Keratinocyte (primary cell): ENCODE results near the gene ROR1. TPM values are rescaled to one million over a fixed set of nuclear protein-coding genes. Genes with fewer than 3 reads are reported as not detected.

Source experiments
- DNase-seq: peaks from one replicate; pipeline ENCODE4 v3.0.0-alpha.2; 2011; ENCODE audit warnings: low read depth, missing footprints, low spot score
- FAIRE-seq: peaks from 2 replicates; lab custom pipeline; 2011; peaks lifted over from hg19 to GRCh38; lab: Jason Lieb, UNC
- H2AFZ ChIP-seq: 2 replicates; pipeline ENCODE4 v1.6.0; 2012; ENCODE audit warnings: low read length, control low read depth, inconsistent platforms; ENCODE audit not compliant: control insufficient read depth
- H3K27ac ChIP-seq: 2 replicates; pipeline ENCODE4 v1.5.1; 2011; ENCODE audit warnings: low read length; ENCODE audit not compliant: control insufficient read depth, insufficient read depth
- H3K27me3 ChIP-seq: 3 replicates; pipeline ENCODE4 v1.6.0; 2011; ENCODE audit warnings: low read length; ENCODE audit not compliant: control insufficient read depth, insufficient read depth; ENCODE audit errors: extremely low read depth
- H3K36me3 ChIP-seq, 2 experiments: 2 replicates in 1 of 2; 3 replicates in 1 of 2; pipeline ENCODE4 v1.5.1; 2011; ENCODE audit warnings: low read length in 2 of 2, mild to moderate bottlenecking in 1 of 2; ENCODE audit not compliant: control insufficient read depth in 2 of 2, insufficient read depth in 2 of 2; ENCODE audit errors: extremely low read depth in 1 of 2
- H3K4me1 ChIP-seq: 3 replicates; pipeline ENCODE4 v1.5.1; 2011; ENCODE audit warnings: low read length; ENCODE audit not compliant: control insufficient read depth, insufficient read depth; ENCODE audit errors: extremely low read depth
- H3K4me2 ChIP-seq: 3 replicates; pipeline ENCODE4 v1.6.0; 2011; ENCODE audit warnings: low read depth, low read length; ENCODE audit not compliant: control insufficient read depth, insufficient read depth; ENCODE audit errors: extremely low read depth
- H3K4me3 ChIP-seq, 3 experiments: fragments of 200-600 bp in 1 of 3; sonication (generic) in 1 of 3; 2 replicates in 2 of 3; 3 replicates in 1 of 3; pipeline ENCODE4 v1.5.1; 2011 to 2016; ENCODE audit warnings: low read length in 3 of 3, mild to moderate bottlenecking in 3 of 3, control low read depth in 2 of 3, inconsistent platforms in 1 of 3, low read depth in 1 of 3, mixed read lengths in 1 of 3, mixed run types in 1 of 3, moderate library complexity in 1 of 3; ENCODE audit not compliant: control insufficient read depth in 2 of 3, insufficient read depth in 2 of 3; ENCODE audit errors: extremely low read depth in 1 of 3
- H3K79me2 ChIP-seq: 2 replicates; pipeline ENCODE4 v1.6.0; 2012; ENCODE audit warnings: low read length; ENCODE audit not compliant: control insufficient read depth, insufficient read depth
- H3K9ac ChIP-seq: 3 replicates; pipeline ENCODE4 v1.6.0; 2011; ENCODE audit warnings: low read length; ENCODE audit not compliant: control insufficient read depth, insufficient read depth; ENCODE audit errors: extremely low read depth
- H3K9me1 ChIP-seq: 3 replicates; pipeline ENCODE4 v1.6.0; 2011; ENCODE audit warnings: low read length; ENCODE audit not compliant: control insufficient read depth, insufficient read depth; ENCODE audit errors: extremely low read depth
- H3K9me3 ChIP-seq: 2 replicates; pipeline ENCODE4 v1.5.1; 2012; ENCODE audit warnings: low read depth, low read length; ENCODE audit not compliant: control insufficient read depth
- H4K20me1 ChIP-seq: 3 replicates; pipeline ENCODE4 v1.6.0; 2011; ENCODE audit warnings: low read length; ENCODE audit not compliant: control insufficient read depth, insufficient read depth; ENCODE audit errors: extremely low read depth
- EZH2 ChIP-seq: IDR thresholded peaks from one replicate; pipeline ENCODE4 v1.6.1; 2012; ENCODE audit warnings: inconsistent platforms, mild to moderate bottlenecking, low read length, moderate library complexity
- dilution Hi-C: fragments of 300-500 bp; cut with MboI; formaldehyde crosslinking; loops from one replicate; pipeline ENCODE4 v1.7.0; 2020; ENCODE audit warnings: low sequenced_read_pairs; ENCODE audit not compliant: extremely low pct_ligation_motif_present
- polyA plus RNA-seq, 5 experiments: library from polyadenylated mRNA; depleted of rRNA in 3 of 5; stranded (reverse) in 3 of 5; stranded (forward) in 1 of 5; unstranded in 1 of 5; fragments of >200 nt; gene quantifications; 1 replicate in 1 of 5; 2 replicates in 3 of 5; 3 replicates in 1 of 5; pipeline versions ENCODE4 v1.2.1 to v1.2.3, GENCODE V29; 2011 to 2012; ENCODE audit warnings: missing spikeins in 2 of 5, low read depth in 1 of 5, low replicate concordance in 1 of 5
- TF ChIP-seq, protein P1 (sequence below), 3 experiments: IDR thresholded peaks in 1 of 3; conservative IDR thresholded peaks in 1 of 3; optimal IDR thresholded peaks in 1 of 3; 2 replicates in 2 of 3; 3 replicates in 1 of 3; pipeline versions ENCODE3 to v1.5.1; 2011; ENCODE audit warnings: low read length in 3 of 3, mild to moderate bottlenecking in 3 of 3, moderate library complexity in 2 of 3, control low read depth in 1 of 3, inconsistent platforms in 1 of 3; ENCODE audit not compliant: insufficient read depth in 2 of 3; ENCODE audit errors: extremely low read depth in 1 of 3

ROR1 gene
- polyA plus RNA-seq, 1 donor (not counting 4 experiments of a cell fraction or from before 2014, with no cell fraction given) = 9.2 TPM

GRCh38 chr1:63782982-63783381 lies 9.2 kb downstream of the ROR1 start:
- no peaks in the 10 kb centered on the region for H3K9me1 ChIP-seq
- peaks cover 0 to 2% of the 10 kb centered on the region in 2 experiments for H3K36me3 ChIP-seq
- H3K9ac ChIP-seq = no peak overlapping the region
- peaks cover 2% of the 10 kb centered on the region for H4K20me1 ChIP-seq
- H3K27ac ChIP-seq = no peak overlapping the region
- no peaks in the 10 kb centered on the region for H3K9me3 ChIP-seq
- no peak for DNase-seq
- no peak for TF ChIP-seq EZH2
- TF ChIP-seq, protein P1, sequence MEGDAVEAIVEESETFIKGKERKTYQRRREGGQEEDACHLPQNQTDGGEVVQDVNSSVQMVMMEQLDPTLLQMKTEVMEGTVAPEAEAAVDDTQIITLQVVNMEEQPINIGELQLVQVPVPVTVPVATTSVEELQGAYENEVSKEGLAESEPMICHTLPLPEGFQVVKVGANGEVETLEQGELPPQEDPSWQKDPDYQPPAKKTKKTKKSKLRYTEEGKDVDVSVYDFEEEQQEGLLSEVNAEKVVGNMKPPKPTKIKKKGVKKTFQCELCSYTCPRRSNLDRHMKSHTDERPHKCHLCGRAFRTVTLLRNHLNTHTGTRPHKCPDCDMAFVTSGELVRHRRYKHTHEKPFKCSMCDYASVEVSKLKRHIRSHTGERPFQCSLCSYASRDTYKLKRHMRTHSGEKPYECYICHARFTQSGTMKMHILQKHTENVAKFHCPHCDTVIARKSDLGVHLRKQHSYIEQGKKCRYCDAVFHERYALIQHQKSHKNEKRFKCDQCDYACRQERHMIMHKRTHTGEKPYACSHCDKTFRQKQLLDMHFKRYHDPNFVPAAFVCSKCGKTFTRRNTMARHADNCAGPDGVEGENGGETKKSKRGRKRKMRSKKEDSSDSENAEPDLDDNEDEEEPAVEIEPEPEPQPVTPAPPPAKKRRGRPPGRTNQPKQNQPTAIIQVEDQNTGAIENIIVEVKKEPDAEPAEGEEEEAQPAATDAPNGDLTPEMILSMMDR (optimal IDR thresholded peaks at IDR 0.05 in 1 of 3, IDR thresholded peaks at IDR 0.05 in 1 of 3, conservative IDR thresholded peaks at IDR 0.05 in 1 of 3; ENCODE audit: extremely low read depth in 1 of 3, insufficient read depth in 2 of 3, low read length in 3 of 3) = no peak
- dilution Hi-C loops = no loop called here
- no peak overlapping the region for H2AFZ ChIP-seq
- no peak overlapping the region for H3K4me3 ChIP-seq
- H3K4me1 ChIP-seq = no peaks in the 10 kb centered on the region
- no peak overlapping the region for H3K4me2 ChIP-seq
- H3K27me3 ChIP-seq = no peaks in the 10 kb centered on the region
- FAIRE-seq = no peak
- peaks cover 3% of the 10 kb centered on the region for H3K79me2 ChIP-seq

GRCh38 chr1:63784083-63784482 lies 10.3 kb downstream of the ROR1 start:
- Histone ChIP-seq H4K20me1 (peaks cover 2% of the 10 kb centered on the region), H3K4me3 (no peak overlapping the region), H3K36me3 (peaks cover 0 to 2% of the 10 kb centered on the region in 2 experiments), H3K9ac (no peak overlapping the region), H2AFZ (no peak overlapping the region), H3K79me2 (peaks cover 3% of the 10 kb centered on the region), H3K9me1 (no peaks in the 10 kb centered on the region), H3K9me3 (no peaks in the 10 kb centered on the region), H3K27me3 (no peaks in the 10 kb centered on the region), H3K4me2 (no peak overlapping the region), H3K4me1 (no peaks in the 10 kb centered on the region), H3K27ac (no peak overlapping the region)
- FAIRE-seq = no peak
- TF ChIP-seq, protein P1 (optimal IDR thresholded peaks at IDR 0.05 in 1 of 3, IDR thresholded peaks at IDR 0.05 in 1 of 3, conservative IDR thresholded peaks at IDR 0.05 in 1 of 3; ENCODE audit: extremely low read depth in 1 of 3, insufficient read depth in 2 of 3, low read length in 3 of 3) = no peak
- TF ChIP-seq EZH2 = no peak
- no peak for DNase-seq
- dilution Hi-C loops = no loop called here
